ENCODE measurements around the gene CRYBB1.

DNA sequence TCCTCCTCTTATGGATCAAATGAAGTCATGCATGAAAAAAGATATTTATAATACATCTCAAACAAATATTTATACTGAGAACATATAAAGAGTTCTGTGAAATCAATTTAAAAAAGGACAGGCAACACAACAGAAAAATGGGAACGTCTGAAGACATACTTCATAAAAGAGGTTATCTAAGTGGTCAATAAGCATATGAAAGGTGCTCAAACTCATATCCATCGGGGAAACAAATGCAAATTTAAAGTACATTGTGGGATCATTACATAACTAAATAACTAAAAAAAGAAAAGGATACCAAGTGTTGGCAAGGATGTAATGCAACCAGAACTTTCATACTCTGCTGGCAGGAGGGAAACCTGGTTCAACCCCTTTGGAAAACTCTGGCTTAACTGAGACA lies 50.2 kb downstream of the CRYBB1 start:
- TF ChIP-seq CTCF (IDR thresholded peaks at IDR 0.05; ENCODE audit: extremely low read depth in 1 of 2, insufficient read depth in 1 of 2, low read depth in 1 of 2, low read length in 2 of 2), result no peak
- no peak for TF ChIP-seq JUN (IDR thresholded peaks at IDR 0.05; ENCODE audit: borderline replicate concordance, insufficient read depth, insufficient read length, low read depth)
- no peak for TF ChIP-seq POLR2A (IDR thresholded peaks at IDR 0.05; ENCODE audit: low read depth, low read length)
- no peak for TF ChIP-seq POLR2AphosphoS5 (IDR thresholded peaks at IDR 0.05; ENCODE audit: insufficient read depth, low read depth, low read length)
- TF ChIP-seq FOS (IDR thresholded peaks at IDR 0.05; ENCODE audit: borderline replicate concordance, insufficient read depth, low read length), result no peak
- no peak for TF ChIP-seq EZH2 (IDR thresholded peaks at IDR 0.05; ENCODE audit: borderline replicate concordance, low read depth, low read length, severe bottlenecking)

All from endothelial cell of umbilical vein (primary cell).